ENCODE data around the gene LRRC1. TPM values are rescaled to one million over a fixed set of nuclear protein-coding genes. Genes with fewer than 3 reads are reported as not detected.

Gene LRRC1
- total and polyA plus RNA-seq, 10 of the 15 experiments (the other 5 are each of a cell fraction or from before 2014, with no cell fraction given) = 0.35 to 9.3 (median 0.63) TPM

- Histone ChIP-seq H3K9me3 (replicated peaks; ENCODE audit: control insufficient read depth, insufficient read depth, low read length) (no peaks in the 10 kb centered on the region), H3K27me3 (replicated peaks in 1 of 2; ENCODE audit: control insufficient read depth in 2 of 2, insufficient read depth in 2 of 2, low read length in 1 of 2) (no peaks in the 10 kb centered on the region), H3K4me1 (ENCODE audit: control insufficient read depth, insufficient read depth, low read length) (no peaks in the 10 kb centered on the region), H2AFZ (ENCODE audit: control insufficient read depth, low read depth, low read length) (no peak overlapping the region), H3K36me3 (ENCODE audit: control insufficient read depth in 2 of 2, insufficient read depth in 2 of 2, low read length in 1 of 2) (no peaks in the 10 kb centered on the region), H3K4me2 (ENCODE audit: control insufficient read depth, insufficient read depth) (no peak overlapping the region), H4K20me1 (ENCODE audit: control insufficient read depth, insufficient read depth) (no peaks in the 10 kb centered on the region), H3K4me3 (no peak overlapping the region), H3K9ac (ENCODE audit: control insufficient read depth, insufficient read depth, low read length) (no peak overlapping the region), H3K79me2 (ENCODE audit: control insufficient read depth, insufficient read depth, low read length) (no peaks in the 10 kb centered on the region), H3K27ac (ENCODE audit: control insufficient read depth, insufficient read depth) (no peak overlapping the region)
- DNase-seq (ENCODE audit: low read depth, low spot score) = no peak
- CTCF ChIA-PET = no interaction called here
- in situ Hi-C loops (cut with MboI) = no loop called here
- TF ChIP-seq MXI1 (IDR thresholded peaks at IDR 0.05; ENCODE audit: low read depth, low read length) (no peak), FOXM1 (IDR thresholded peaks at IDR 0.05; ENCODE audit: low read depth, low read length) (no peak), ETV6 (conservative IDR thresholded peaks at IDR 0.05 in 1 of 2, IDR thresholded peaks at IDR 0.05 in 1 of 2; ENCODE audit: borderline replicate concordance in 1 of 2, low read depth in 1 of 2) (no peak), NFYB (IDR thresholded peaks at IDR 0.05; ENCODE audit: insufficient read depth, low read depth, low read length) (no peak), RELA (IDR thresholded peaks at IDR 0.05; ENCODE audit: borderline replicate concordance, partially characterized antibody) (no peak), ZNF217 (IDR thresholded peaks at IDR 0.05) (no peak), NRF1 (conservative IDR thresholded peaks at IDR 0.05; ENCODE audit: low read depth, low read length) (no peak), NKRF (conservative IDR thresholded peaks at IDR 0.05) (no peak), ZNF622 (IDR thresholded peaks at IDR 0.05) (no peak), RBBP5 (conservative IDR thresholded peaks at IDR 0.05) (no peak), PBX3 (IDR thresholded peaks at IDR 0.05; ENCODE audit: insufficient replicate concordance, low read depth, low read length) (no peak), JUND (IDR thresholded peaks at IDR 0.05; ENCODE audit: low read depth, low read length) (no peak), SRF (IDR thresholded peaks at IDR 0.05; ENCODE audit: low read depth in 2 of 2, low read length in 2 of 2) (no peak), EGR1 (IDR thresholded peaks at IDR 0.05; ENCODE audit: borderline replicate concordance in 1 of 2, low read depth in 2 of 2, low read length in 2 of 2) (no peak), PML (IDR thresholded peaks at IDR 0.05; ENCODE audit: low read length) (no peak)
- TF ChIP-seq, protein P1, sequence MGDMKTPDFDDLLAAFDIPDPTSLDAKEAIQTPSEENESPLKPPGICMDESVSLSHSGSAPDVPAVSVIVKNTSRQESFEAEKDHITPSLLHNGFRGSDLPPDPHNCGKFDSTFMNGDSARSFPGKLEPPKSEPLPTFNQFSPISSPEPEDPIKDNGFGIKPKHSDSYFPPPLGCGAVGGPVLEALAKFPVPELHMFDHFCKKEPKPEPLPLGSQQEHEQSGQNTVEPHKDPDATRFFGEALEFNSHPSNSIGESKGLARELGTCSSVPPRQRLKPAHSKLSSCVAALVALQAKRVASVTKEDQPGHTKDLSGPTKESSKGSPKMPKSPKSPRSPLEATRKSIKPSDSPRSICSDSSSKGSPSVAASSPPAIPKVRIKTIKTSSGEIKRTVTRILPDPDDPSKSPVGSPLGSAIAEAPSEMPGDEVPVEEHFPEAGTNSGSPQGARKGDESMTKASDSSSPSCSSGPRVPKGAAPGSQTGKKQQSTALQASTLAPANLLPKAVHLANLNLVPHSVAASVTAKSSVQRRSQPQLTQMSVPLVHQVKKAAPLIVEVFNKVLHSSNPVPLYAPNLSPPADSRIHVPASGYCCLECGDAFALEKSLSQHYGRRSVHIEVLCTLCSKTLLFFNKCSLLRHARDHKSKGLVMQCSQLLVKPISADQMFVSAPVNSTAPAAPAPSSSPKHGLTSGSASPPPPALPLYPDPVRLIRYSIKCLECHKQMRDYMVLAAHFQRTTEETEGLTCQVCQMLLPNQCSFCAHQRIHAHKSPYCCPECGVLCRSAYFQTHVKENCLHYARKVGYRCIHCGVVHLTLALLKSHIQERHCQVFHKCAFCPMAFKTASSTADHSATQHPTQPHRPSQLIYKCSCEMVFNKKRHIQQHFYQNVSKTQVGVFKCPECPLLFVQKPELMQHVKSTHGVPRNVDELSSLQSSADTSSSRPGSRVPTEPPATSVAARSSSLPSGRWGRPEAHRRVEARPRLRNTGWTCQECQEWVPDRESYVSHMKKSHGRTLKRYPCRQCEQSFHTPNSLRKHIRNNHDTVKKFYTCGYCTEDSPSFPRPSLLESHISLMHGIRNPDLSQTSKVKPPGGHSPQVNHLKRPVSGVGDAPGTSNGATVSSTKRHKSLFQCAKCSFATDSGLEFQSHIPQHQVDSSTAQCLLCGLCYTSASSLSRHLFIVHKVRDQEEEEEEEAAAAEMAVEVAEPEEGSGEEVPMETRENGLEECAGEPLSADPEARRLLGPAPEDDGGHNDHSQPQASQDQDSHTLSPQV (IDR thresholded peaks at IDR 0.05) = no peak
- POLR2A ChIA-PET = no interaction called here
- RAD21 ChIA-PET (ENCODE audit: unreplicated experiment) = no interaction called here
- SMC1A ChIA-PET (ENCODE audit: uncharacterized antibody, unreplicated experiment) = no interaction called here
- no peak for ATAC-seq
- FAIRE-seq = no peak
- BruUV-seq (replicated peaks) = no TSS peak
- intact Hi-C loops (cut with micrococcal nuclease; ENCODE audit: unreplicated experiment) = no loop called here
These were observed 7.8 kb downstream of the LRRC1 start for GRCh38 chr6:53802582-53802981.

All from GM12878 (cell line).